K562 (cell line): ENCODE results near the gene CREB3L2. TPM values are rescaled to one million over a fixed set of nuclear protein-coding genes. Genes with fewer than 3 reads are reported as not detected.

ENCODE experiments used
- ATAC-seq: fragments of 200-7000 bp; cut with Tn5 transposase; 3 replicates; pipeline ENCODE4 v1.9.1; 2020; ENCODE audit warnings: moderate library complexity
- BruUV-seq: library from RNA; stranded (reverse); fragments of 400-500 nt; replicated peaks from 2 replicates; lab custom pipeline; 2021; lab: Mats Ljungman, UMichigan
- CTCF ChIA-PET: fragments of 300-600 bp; formaldehyde crosslinking; extraction: SDS; loops from one replicate; lab custom pipeline; 2021; ENCODE audit warnings: low intra/inter-chr PET ratio; lab: Yijun Ruan, JAX
- POLR2A ChIA-PET: fragments of 300-600, 350-650 bp; sonication (Branson Sonifier 250); formaldehyde crosslinking; extraction: SDS; loops from one replicate; lab custom pipeline; 2021; ENCODE audit warnings: antibody characterized with exemption, inconsistent platforms; lab: Yijun Ruan, JAX
- DNase-seq, 4 experiments: peaks; one replicate each; pipeline versions ENCODE4 v3.0.0 to v3.0.0-alpha.2; 2011 to 2018; ENCODE audit warnings: low spot score in 3 of 4, mixed read lengths in 3 of 4; ENCODE audit errors: extremely low read depth in 1 of 4
- FAIRE-seq: peaks from 2 replicates; lab custom pipeline; 2011; peaks lifted over from hg19 to GRCh38; lab: Jason Lieb, UNC
- H2AFZ ChIP-seq: 2 replicates; pipeline ENCODE4 v1.6.0; 2011; ENCODE audit warnings: low read depth, low read length, control low read depth, inconsistent platforms
- H3K27ac ChIP-seq: fragments of 200-600 bp; 3 replicates; pipeline ENCODE4 v1.8.0; 2011; ENCODE audit warnings: low read depth, mild to moderate bottlenecking, control low read depth, inconsistent platforms, low read length, moderate library complexity, mixed read lengths; ENCODE audit errors: extremely low read depth
- H3K27me3 ChIP-seq, 2 experiments: fragments of 300-600 bp in 1 of 2; 2 replicates in 1 of 2; 3 replicates in 1 of 2; pipeline versions ENCODE4 v1.6.0 to v1.8.0; 2011; ENCODE audit warnings: inconsistent platforms in 2 of 2, low read length in 2 of 2, mild to moderate bottlenecking in 1 of 2, mixed read lengths in 1 of 2, moderate library complexity in 1 of 2; ENCODE audit not compliant: control insufficient read depth in 2 of 2, insufficient read depth in 2 of 2
- H3K36me3 ChIP-seq: fragments of 300-600 bp; 3 replicates; pipeline ENCODE4 v1.8.0; 2011; ENCODE audit warnings: mild to moderate bottlenecking, low read length, inconsistent platforms; ENCODE audit not compliant: control insufficient read depth, insufficient read depth
- H3K4me1 ChIP-seq, 2 experiments: fragments of 200-600 bp in 1 of 2; replicated peaks in 1 of 2; 2 replicates in 1 of 2; 3 replicates in 1 of 2; pipeline versions ENCODE4 v1.5.1 to v1.8.0; 2011; ENCODE audit warnings: inconsistent platforms in 2 of 2, low read length in 2 of 2, mild to moderate bottlenecking in 1 of 2, mixed read lengths in 1 of 2, moderate library complexity in 1 of 2; ENCODE audit not compliant: control insufficient read depth in 2 of 2, insufficient read depth in 2 of 2
- H3K4me2 ChIP-seq: 2 replicates; pipeline ENCODE4 v1.6.1; 2011; ENCODE audit warnings: low read length, control low read depth, inconsistent platforms, mixed read lengths; ENCODE audit not compliant: insufficient read depth
- H3K4me3 ChIP-seq: fragments of 200-600 bp; sonication (generic), shearing (Covaris generic); 2 replicates; pipeline ENCODE4 v1.5.1; 2016; ENCODE audit warnings: control low read depth, inconsistent platforms
- H3K79me2 ChIP-seq: fragments of 200-600 bp; 3 replicates; pipeline ENCODE4 v1.8.0; 2011; ENCODE audit warnings: low read length, inconsistent platforms; ENCODE audit not compliant: control insufficient read depth, insufficient read depth
- H3K9ac ChIP-seq, 2 experiments: 2 replicates each; pipeline versions ENCODE4 v1.6.0 to v1.6.1; 2011; ENCODE audit warnings: low read depth in 2 of 2, low read length in 2 of 2, control low read depth in 1 of 2, inconsistent platforms in 1 of 2, mild to moderate bottlenecking in 1 of 2, mixed read lengths in 1 of 2; ENCODE audit not compliant: insufficient read depth in 1 of 2
- H3K9me1 ChIP-seq: one replicate; pipeline ENCODE4 v1.6.0; 2011; ENCODE audit warnings: inconsistent platforms, mild to moderate bottlenecking, low read length, moderate library complexity; ENCODE audit not compliant: control insufficient read depth, insufficient read depth
- H3K9me3 ChIP-seq: replicated peaks from 2 replicates; pipeline ENCODE4 v1.5.1; 2011; ENCODE audit warnings: low read depth, low read length, inconsistent platforms; ENCODE audit not compliant: control insufficient read depth, insufficient read depth
- H4K20me1 ChIP-seq: replicated peaks from 2 replicates; pipeline ENCODE4 v1.6.1; 2011; ENCODE audit warnings: low read length, inconsistent platforms, mixed read lengths; ENCODE audit not compliant: control insufficient read depth, insufficient read depth
- EGR1 ChIP-seq: fragments of 450-650 bp; conservative IDR thresholded peaks from 2 replicates; pipeline ENCODE4 v1.6.1; 2017; ENCODE audit warnings: mild to moderate bottlenecking
- ESRRA ChIP-seq: fragments of 450-650 bp; IDR thresholded peaks from 2 replicates; pipeline ENCODE4 v1.6.1; 2014; ENCODE audit warnings: low read depth, mild to moderate bottlenecking, moderate library complexity, borderline replicate concordance
- FUS ChIP-seq: fragments of 200-400 bp; formaldehyde crosslinking; optimal IDR thresholded peaks from 2 replicates; pipeline ENCODE3; 2017; ENCODE audit warnings: low read depth, low read length
- IRF2 ChIP-seq: sonication (generic); formaldehyde crosslinking; IDR thresholded peaks from 2 replicates; pipeline ENCODE4 v1.8.1; 2022; ENCODE audit warnings: mild to moderate bottlenecking, missing genetic modification reagents
- MIER1 ChIP-seq: fragments of 450-650 bp; IDR thresholded peaks from 2 replicates; pipeline ENCODE4 v1.6.1; 2016; ENCODE audit warnings: antibody characterized with exemption, mild to moderate bottlenecking, low read depth
- RBBP5 ChIP-seq: fragments of 200-600 bp; sonication (generic); IDR thresholded peaks from 2 replicates; pipeline ENCODE4 v1.6.1; 2012; ENCODE audit warnings: borderline replicate concordance, mild to moderate bottlenecking, low read length, control low read depth, inconsistent platforms; ENCODE audit not compliant: insufficient read depth, poor library complexity, severe bottlenecking
- WGBS: fragments of 100-300 bp; shearing (Covaris generic); methylation state at CpG from one replicate; pipeline ENCODE4 v1.1.6; 2016; ENCODE audit warnings: low coverage, mixed read lengths; ENCODE audit not compliant: insufficient coverage; ENCODE audit errors: missing lambda C conversion rate; 5-methylcytosine and 5-hydroxymethylcytosine counted together
- in situ Hi-C: fragments of 300-500 bp; cut with MboI; formaldehyde crosslinking; loops from 4 replicates; pipeline ENCODE4 v1.15.0; 2018; ENCODE audit warnings: inconsistent platforms, mixed read lengths
- intact Hi-C: fragments of 100-400 bp; cut with micrococcal nuclease; formaldehyde crosslinking; loops from 2 replicates; pipeline ENCODE4 v1.14.2; 2022
- polyA plus RNA-seq, 8 experiments: library from polyadenylated mRNA; depleted of rRNA in 4 of 8; stranded (reverse) in 5 of 8; unstranded in 3 of 8; fragments of >200 nt; fragmentation: Nextera tagmentation in 2 of 8; fragmentation: Illumina TruSeq in 1 of 8; extraction: Ambion mirVana in 2 of 8; extraction: Trizol in 1 of 8; gene quantifications; 2 replicates each; pipeline versions ENCODE4 v1.2.1 to v1.2.3, GENCODE V29; 2011 to 2014; ENCODE audit warnings: inconsistent platforms in 1 of 8, missing spikeins in 1 of 8
- total RNA-seq, 7 experiments: library from RNA; depleted of rRNA in 6 of 7; stranded (reverse); fragments of >200 nt in 6 of 7; fragmentation: Illumina TruSeq in 2 of 7; extraction: Trizol in 2 of 7; gene quantifications; 2 replicates each; pipeline versions ENCODE4 v1.2.1 to v1.2.3, GENCODE V29; 2011 to 2021; ENCODE audit warnings: low replicate concordance in 1 of 7
- TF ChIP-seq, protein P1 (sequence below): IDR thresholded peaks from 3 replicates; pipeline ENCODE4 v1.6.1; 2011; ENCODE audit warnings: borderline replicate concordance, mild to moderate bottlenecking, moderate library complexity; ENCODE audit not compliant: insufficient read length; ENCODE audit errors: extremely low read depth
- TF ChIP-seq, protein P2 (sequence below), 2 experiments: fragments of 450-650 bp; IDR thresholded peaks; 2 replicates each; pipeline ENCODE4 v1.6.1; 2016; ENCODE audit warnings: mild to moderate bottlenecking in 2 of 2, borderline replicate concordance in 1 of 2, low read depth in 1 of 2, moderate library complexity in 1 of 2

CREB3L2 gene
- total and polyA plus RNA-seq, 9 of the 15 experiments (the other 6 are each of a cell fraction or from before 2014, with no cell fraction given): 7.1 to 45.6 (median 15.8) TPM

DNA sequence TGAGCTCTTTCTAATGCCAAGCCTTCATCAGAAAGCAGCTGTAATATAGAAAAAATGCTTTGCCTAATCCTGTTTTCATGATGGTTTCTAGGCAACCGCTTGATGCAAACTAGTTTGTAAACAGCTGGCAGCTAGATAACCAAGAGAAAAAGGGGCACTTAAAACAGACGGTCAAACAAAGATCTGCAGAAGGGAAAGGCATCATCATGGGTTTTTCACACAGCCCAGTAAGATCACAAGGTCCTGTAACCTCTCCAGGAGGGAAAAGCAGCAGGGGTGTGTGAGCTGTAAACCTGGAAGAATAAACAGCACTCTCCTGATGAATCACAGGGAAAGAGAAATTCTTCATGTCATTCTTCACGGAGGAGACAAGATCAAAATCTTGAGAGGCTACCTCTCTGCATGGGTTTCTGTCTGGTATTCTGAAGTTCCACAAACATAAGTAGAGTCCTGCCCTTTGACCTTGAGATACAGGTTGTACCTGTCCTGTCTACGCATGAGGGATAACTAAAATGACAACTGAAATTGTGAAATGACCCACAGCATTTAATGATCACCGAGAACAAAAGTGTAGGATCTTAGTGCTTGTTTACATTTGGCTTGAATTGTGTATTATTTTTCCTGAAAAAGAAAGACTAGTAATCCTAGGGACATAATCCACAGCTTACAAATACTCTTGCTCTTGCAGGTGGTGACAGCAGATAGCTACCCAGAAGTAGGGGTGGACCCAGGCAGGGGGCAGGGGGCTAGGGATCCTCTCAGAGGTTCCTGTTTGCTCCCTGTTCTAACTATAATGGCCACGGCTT lies 48.0 kb downstream of the CREB3L2 start:
- Histone ChIP-seq H3K9me1 (no peaks in the 10 kb centered on the region), H3K9ac (peak overlapping the region in 1 of 2 experiments; percentile 39; a peak in 3 of 4 replicates), H3K79me2 (peaks cover 77% of the 10 kb centered on the region), H3K9me3 (no peaks in the 10 kb centered on the region), H2AFZ (peak overlapping the region; percentile 18; the same call in 1 of the 2 replicates), H3K27me3 (no peaks in the 10 kb centered on the region), H3K4me1 (peaks cover 28 to 74% of the 10 kb centered on the region in 2 experiments), H3K36me3 (peaks cover 29% of the 10 kb centered on the region), H4K20me1 (0 out of 2 replicates have a peak, but pooled peaks cover 4% of the 10 kb centered on the region), H3K4me3 (no peak overlapping the region), H3K27ac (peak overlapping the region; percentile 48), H3K4me2 (peak overlapping the region; percentile 44)
- CTCF ChIA-PET: no interaction called here
- 18% methylated on average over 6 of the region's 6 CpGs for WGBS
- ATAC-seq: peak; percentile 48
- peak in 3 of 4 experiments; percentile 53 to 68 (median 53) for DNase-seq
- in situ Hi-C loops (loop anchor here (25.0 kb wide), 1 partner anchor 1408 kb away; the partner anchor contains the start of gene LUC7L2), intact Hi-C loops (no loop called here)
- BruUV-seq: no TSS peak
- POLR2A ChIA-PET: interaction anchor here (1.0 to 2.0 kb wide), 10 partner anchors 9 to 48 kb away, joined by 3 to 10 read pairs (median 4); partner anchors contain the start of gene CREB3L2
- FAIRE-seq: peak; percentile 32
- TF ChIP-seq EGR1 (no peak), IRF2 (CRISPR knock-in tag) (no peak), RBBP5 (no peak), FUS (no peak), ESRRA (0 out of 2 replicates have a peak, but pooled peaks have one; percentile 35), MIER1 (peak; percentile 75; the same call in 1 of the 2 replicates)
- TF ChIP-seq, protein P1, sequence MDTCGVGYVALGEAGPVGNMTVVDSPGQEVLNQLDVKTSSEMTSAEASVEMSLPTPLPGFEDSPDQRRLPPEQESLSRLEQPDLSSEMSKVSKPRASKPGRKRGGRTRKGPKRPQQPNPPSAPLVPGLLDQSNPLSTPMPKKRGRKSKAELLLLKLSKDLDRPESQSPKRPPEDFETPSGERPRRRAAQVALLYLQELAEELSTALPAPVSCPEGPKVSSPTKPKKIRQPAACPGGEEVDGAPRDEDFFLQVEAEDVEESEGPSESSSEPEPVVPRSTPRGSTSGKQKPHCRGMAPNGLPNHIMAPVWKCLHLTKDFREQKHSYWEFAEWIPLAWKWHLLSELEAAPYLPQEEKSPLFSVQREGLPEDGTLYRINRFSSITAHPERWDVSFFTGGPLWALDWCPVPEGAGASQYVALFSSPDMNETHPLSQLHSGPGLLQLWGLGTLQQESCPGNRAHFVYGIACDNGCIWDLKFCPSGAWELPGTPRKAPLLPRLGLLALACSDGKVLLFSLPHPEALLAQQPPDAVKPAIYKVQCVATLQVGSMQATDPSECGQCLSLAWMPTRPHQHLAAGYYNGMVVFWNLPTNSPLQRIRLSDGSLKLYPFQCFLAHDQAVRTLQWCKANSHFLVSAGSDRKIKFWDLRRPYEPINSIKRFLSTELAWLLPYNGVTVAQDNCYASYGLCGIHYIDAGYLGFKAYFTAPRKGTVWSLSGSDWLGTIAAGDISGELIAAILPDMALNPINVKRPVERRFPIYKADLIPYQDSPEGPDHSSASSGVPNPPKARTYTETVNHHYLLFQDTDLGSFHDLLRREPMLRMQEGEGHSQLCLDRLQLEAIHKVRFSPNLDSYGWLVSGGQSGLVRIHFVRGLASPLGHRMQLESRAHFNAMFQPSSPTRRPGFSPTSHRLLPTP: no peak
- TF ChIP-seq, protein P2, sequence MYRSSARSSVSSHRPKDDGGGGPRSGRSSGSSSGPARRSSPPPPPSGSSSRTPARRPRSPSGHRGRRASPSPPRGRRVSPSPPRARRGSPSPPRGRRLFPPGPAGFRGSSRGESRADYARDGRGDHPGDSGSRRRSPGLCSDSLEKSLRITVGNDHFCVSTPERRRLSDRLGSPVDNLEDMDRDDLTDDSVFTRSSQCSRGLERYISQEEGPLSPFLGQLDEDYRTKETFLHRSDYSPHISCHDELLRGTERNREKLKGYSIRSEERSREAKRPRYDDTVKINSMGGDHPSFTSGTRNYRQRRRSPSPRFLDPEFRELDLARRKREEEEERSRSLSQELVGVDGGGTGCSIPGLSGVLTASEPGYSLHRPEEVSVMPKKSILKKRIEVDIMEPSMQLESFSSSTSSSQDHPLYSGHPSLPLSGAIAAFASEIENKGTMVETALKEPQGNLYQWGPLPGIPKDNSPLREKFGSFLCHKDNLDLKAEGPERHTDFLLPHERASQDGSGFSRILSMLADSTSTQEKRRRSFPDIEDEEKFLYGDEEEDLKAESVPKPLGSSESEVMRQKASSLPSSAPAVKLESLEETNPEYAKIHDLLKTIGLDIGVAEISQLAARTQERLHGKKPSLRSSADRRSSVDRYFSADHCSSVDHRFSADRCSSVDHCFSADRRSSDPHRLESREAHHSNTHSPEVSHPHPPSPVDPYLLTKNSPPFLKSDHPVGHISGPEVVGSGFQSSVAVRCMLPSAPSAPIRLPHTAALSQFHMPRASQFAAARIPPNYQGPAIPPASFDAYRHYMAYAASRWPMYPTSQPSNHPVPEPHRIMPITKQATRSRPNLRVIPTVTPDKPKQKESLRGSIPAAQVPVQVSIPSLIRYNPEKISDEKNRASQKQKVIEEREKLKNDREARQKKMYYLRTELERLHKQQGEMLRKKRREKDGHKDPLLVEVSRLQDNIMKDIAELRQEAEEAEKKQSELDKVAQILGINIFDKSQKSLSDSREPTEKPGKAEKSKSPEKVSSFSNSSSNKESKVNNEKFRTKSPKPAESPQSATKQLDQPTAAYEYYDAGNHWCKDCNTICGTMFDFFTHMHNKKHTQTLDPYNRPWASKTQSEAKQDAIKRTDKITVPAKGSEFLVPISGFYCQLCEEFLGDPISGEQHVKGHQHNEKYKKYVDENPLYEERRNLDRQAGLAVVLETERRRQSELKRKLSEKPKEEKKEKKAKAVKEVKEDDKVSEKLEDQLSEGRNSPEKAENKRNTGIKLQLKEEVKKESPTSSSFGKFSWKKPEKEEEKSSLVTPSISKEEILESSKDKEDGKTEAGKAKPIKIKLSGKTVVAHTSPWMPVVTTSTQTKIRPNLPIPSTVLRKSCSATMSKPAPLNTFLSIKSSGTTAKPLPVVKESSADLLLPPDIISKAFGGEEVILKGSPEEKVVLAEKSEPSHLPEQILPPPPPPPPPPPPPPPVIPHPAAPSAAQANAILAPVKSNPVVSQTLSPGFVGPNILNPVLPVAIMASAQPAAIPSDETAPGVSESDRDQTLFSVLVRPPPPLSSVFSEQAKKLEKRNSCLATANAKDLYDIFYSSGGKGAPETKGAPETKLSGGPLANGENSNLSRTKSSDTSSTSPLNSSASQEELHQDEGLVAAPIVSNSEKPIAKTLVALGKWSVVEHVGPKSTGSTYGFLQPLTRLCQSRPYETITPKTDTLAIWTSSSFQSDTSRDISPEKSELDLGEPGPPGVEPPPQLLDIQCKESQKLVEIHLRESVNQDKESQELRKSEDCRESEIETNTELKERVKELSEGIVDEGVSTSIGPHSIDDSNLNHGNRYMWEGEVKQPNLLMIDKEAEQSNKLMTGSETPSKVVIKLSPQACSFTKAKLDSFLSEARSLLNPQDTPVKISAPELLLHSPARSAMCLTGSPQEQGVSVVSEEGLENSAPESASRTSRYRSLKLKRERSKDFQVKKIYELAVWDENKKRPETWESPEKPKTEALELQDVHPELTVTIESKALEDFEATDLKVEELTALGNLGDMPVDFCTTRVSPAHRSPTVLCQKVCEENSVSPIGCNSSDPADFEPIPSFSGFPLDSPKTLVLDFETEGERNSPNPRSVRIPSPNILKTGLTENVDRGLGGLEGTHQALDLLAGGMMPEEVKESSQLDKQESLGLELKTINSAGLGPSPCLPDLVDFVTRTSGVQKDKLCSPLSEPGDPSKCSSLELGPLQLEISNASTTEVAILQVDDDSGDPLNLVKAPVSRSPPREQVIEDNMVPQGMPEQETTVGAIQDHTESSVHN (IDR thresholded peaks at IDR 0.05; ENCODE audit: borderline replicate concordance in 1 of 2, low read depth in 1 of 2): no peak
